Colonic mucosa (tissue), 4 donors: ENCODE results near the gene KLF11. TPM values are rescaled to one million over a fixed set of nuclear protein-coding genes. Genes with fewer than 3 reads are reported as not detected.

Experiments
- DNase-seq: peaks from one replicate; pipeline ENCODE4 v3.0.0-alpha.2; 2020
- H3K27ac ChIP-seq: fragments of 200-600 bp; one replicate; pipeline ENCODE4 v1.8.0; 2021
- H3K27me3 ChIP-seq: fragments of 200-600 bp; one replicate; pipeline ENCODE4 v1.8.0; 2021
- H3K36me3 ChIP-seq: fragments of 200-600 bp; one replicate; pipeline ENCODE4 v1.8.0; 2021
- H3K4me1 ChIP-seq: fragments of 200-600 bp; one replicate; pipeline ENCODE4 v1.8.0; 2021; ENCODE audit warnings: mild to moderate bottlenecking
- H3K4me3 ChIP-seq: fragments of 200-600 bp; one replicate; pipeline ENCODE4 v1.8.0; 2021
- H3K9ac ChIP-seq, 2 donors: one replicate each; pipeline ENCODE4 v1.7.0; 2013; ENCODE audit warnings: control low read depth in 2 of 2, low read depth in 2 of 2, low read length in 2 of 2
- H3K9me3 ChIP-seq: fragments of 200-600 bp; one replicate; pipeline ENCODE4 v1.8.0; 2021
- intact Hi-C: fragments of 100-400 bp; cut with DNase I; formaldehyde crosslinking; loops from one replicate; pipeline ENCODE4 v1.14.1; 2022
- total RNA-seq, 2 donors: library from RNA; stranded (reverse); fragmentation: NEBNext Ultra II Directional in 1 of 2; extraction: Animal tissue kit (Norgen Biotek cat#: 25700) in 1 of 2; gene quantifications; one replicate each; pipeline ENCODE4 v1.2.1, GENCODE V29; 2021
- TF ChIP-seq, protein P1 (sequence below): fragments of 200-600 bp; IDR thresholded peaks from one replicate; pipeline ENCODE4 v1.8.0; 2022; ENCODE audit warnings: antibody characterized with exemption, mild to moderate bottlenecking
- donor health status: healthy.
- donor health status: DM: no; HTN: no; CAD: no.
- donor health status: DM: no; HTN: no; CAD: no.

KLF11 gene
- total RNA-seq, 2 donors from 2014 or later = 6.6 to 11.2 TPM

DNA sequence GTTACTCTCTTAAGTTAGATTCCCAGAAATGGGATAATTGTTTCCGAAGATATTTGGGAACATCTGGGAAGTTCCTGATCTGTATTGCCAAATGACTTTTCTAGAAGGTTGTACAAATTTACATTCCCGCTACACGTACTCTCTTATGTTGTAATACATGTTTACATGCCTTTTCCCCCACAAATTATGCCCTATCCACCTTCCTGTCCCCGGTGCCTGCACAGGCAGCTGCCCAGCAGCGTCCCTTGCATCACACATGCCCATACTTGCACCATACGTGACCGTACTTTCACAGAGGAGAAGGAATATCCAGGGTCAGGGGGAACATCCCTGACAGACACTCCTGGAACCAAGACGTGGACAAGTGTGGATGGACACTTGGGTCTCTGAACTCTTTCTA, 24.2 kb upstream of the KLF11 start:
- DNase-seq = no peak
- no peak overlapping the region for H3K27ac ChIP-seq
- H3K27me3 ChIP-seq = no peaks in the 10 kb centered on the region
- H3K4me1 ChIP-seq = no peaks in the 10 kb centered on the region
- no peaks in the 10 kb centered on the region for H3K36me3 ChIP-seq
- no peak overlapping the region for H3K4me3 ChIP-seq
- H3K9ac ChIP-seq = no peak overlapping the region
- no peaks in the 10 kb centered on the region for H3K9me3 ChIP-seq
- TF ChIP-seq, protein P1, sequence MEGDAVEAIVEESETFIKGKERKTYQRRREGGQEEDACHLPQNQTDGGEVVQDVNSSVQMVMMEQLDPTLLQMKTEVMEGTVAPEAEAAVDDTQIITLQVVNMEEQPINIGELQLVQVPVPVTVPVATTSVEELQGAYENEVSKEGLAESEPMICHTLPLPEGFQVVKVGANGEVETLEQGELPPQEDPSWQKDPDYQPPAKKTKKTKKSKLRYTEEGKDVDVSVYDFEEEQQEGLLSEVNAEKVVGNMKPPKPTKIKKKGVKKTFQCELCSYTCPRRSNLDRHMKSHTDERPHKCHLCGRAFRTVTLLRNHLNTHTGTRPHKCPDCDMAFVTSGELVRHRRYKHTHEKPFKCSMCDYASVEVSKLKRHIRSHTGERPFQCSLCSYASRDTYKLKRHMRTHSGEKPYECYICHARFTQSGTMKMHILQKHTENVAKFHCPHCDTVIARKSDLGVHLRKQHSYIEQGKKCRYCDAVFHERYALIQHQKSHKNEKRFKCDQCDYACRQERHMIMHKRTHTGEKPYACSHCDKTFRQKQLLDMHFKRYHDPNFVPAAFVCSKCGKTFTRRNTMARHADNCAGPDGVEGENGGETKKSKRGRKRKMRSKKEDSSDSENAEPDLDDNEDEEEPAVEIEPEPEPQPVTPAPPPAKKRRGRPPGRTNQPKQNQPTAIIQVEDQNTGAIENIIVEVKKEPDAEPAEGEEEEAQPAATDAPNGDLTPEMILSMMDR = no peak
- intact Hi-C loops = no loop called here

DNA sequence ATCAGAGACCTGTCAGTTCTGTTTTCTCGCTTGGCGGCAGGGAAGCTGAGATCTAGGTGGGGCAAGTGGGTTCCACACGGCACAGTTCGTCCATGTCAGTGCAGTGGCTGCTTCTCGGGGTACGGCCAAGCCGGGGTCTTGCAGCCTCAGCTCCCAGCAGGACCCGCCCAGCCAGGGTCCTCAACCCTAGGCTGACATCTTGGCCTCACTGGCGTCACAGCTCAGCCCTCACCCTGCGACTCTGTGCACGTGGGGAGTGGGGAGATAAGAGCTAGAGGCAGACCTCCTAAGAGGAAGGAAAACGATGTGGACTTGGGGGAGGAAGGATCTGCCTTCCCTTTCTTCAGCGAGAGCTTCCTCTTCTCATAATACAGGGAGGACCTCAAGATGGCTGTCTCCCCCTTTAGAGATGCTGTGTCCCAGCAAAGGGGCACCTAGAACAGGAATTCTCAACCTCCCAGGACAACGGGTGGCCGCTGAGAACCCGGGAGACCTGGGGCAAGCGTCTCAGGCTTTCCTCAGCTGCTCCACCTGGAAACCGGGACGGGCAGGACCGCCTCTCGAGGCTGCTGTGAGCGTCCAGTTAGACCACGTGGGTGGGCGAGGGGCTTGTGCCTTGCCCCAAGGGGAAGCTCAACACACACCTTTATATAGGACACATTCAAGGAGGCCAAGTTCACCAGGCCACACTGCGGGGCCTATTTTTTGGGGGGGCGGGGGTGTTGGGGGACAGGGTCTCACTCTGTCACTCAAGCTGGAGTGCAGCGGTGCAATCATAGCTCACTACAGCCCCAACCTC, 23.5 kb upstream of the KLF11 start:
- H3K27ac ChIP-seq = no peak overlapping the region

DNA sequence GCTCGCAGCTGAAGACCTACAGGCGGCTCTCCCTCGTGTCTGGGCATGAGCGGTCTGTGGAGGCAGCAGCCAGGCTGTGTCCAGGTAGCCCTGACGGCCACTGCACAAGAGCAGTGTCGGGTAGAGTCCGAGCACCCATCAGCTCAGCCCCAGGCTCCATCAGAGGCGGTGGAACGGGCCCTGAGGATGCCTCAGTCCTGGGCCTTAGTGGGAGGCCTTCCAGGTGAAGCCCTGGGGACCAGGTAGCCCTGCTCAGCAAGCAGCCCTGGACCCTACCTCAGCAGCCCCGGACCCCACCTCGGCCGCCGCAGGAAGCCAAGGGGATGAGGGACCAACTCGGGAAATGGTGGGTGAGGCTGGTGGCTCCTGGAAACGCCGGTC, 21.3 kb upstream of the KLF11 start:
- no peak overlapping the region for H3K9ac ChIP-seq
- DNase-seq = no peak

More for the DNA sequence above, 23.5 kb upstream of the KLF11 start:
- no peaks in the 10 kb centered on the region for H3K9me3 ChIP-seq
- TF ChIP-seq, protein P1 = no peak
- H3K27me3 ChIP-seq = no peaks in the 10 kb centered on the region
- DNase-seq = no peak
- H3K4me3 ChIP-seq = no peak overlapping the region
- H3K9ac ChIP-seq = no peak overlapping the region
- intact Hi-C loops = no loop called here
- no peaks in the 10 kb centered on the region for H3K36me3 ChIP-seq
- no peaks in the 10 kb centered on the region for H3K4me1 ChIP-seq

DNA sequence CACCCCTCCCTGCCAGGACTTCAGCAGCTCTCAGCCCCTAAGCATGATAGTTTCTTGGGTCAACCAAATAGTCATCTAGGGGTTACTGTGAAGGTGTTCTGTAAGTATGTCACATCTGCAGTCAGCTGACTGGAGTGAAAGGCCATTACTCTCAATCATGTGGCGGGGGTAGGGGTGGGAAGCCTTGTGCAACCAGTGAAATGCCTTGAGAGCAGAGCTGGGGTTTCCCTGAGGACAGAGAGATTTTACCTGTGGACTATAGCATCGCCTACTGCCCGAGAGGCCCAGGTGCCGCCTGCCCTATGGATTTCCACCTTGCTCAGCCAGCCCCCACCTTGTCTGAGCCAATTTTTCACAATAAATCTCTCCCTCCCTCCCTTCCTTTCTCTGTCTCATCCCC, 20.9 kb upstream of the KLF11 start:
- Histone ChIP-seq H3K9me3 (no peaks in the 10 kb centered on the region), H3K9ac (no peak overlapping the region), H3K4me1 (no peaks in the 10 kb centered on the region), H3K36me3 (no peaks in the 10 kb centered on the region), H3K27ac (no peak overlapping the region), H3K27me3 (no peaks in the 10 kb centered on the region), H3K4me3 (no peak overlapping the region)
- intact Hi-C loops = no loop called here
- no peak for DNase-seq
- TF ChIP-seq, protein P1 = no peak

More for the DNA sequence above, 21.3 kb upstream of the KLF11 start:
- Histone ChIP-seq H3K4me1 (no peaks in the 10 kb centered on the region), H3K27me3 (no peaks in the 10 kb centered on the region), H3K4me3 (no peak overlapping the region), H3K9me3 (no peaks in the 10 kb centered on the region), H3K36me3 (no peaks in the 10 kb centered on the region), H3K27ac (no peak overlapping the region)
- intact Hi-C loops = no loop called here
- TF ChIP-seq, protein P1 = no peak

DNA sequence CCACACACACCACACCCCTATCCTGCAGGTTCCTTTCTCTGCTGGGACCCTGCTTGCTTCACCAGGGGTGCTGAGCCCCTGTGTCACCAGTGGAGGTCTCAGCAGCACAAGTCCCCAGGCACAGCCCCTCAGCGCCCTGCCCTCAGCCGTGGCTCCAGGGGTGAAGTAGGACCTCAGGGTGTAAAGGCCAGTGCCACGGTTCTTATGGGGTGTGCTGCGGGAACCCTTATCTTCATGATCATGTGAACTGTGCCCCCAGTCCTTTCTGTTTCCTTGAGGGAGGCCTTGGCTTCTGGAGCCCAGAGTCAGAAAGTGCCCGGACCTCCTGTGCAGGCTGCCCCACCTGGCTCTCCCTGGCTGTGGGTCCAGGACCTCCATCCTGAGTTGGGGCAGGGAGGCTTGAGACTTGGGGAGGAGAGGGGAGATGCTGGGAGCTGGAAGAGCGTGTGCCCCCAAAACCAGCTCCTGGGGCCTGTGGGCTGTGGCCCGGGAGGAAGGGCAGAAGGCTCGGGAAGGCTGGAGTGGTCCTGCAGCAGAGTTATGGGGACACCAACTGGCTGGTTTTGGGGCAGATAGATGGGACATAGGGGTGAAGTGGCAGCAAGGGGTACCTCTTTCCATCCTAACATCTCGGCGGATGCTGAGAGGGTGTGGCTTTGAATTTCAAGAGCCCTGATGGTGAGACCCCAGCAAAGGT, 20.2 kb upstream of the KLF11 start:
- no peaks in the 10 kb centered on the region for H3K9me3 ChIP-seq
- H3K27ac ChIP-seq = no peak overlapping the region
- H3K36me3 ChIP-seq = no peaks in the 10 kb centered on the region
- no peak overlapping the region for H3K4me3 ChIP-seq
- no peak overlapping the region for H3K9ac ChIP-seq
- DNase-seq = no peak
- TF ChIP-seq, protein P1 = no peak
- H3K27me3 ChIP-seq = no peaks in the 10 kb centered on the region
- intact Hi-C loops = no loop called here
- H3K4me1 ChIP-seq = no peaks in the 10 kb centered on the region
